HepG2 (cell line): Measurements from ENCODE around the gene SLC15A5. TPM values are rescaled to one million over a fixed set of nuclear protein-coding genes. Genes with fewer than 3 reads are reported as not detected.

Experiments used
- ATAC-seq: fragments of 200-7000 bp; cut with Tn5 transposase; 3 replicates; pipeline ENCODE4 v1.9.1; 2020; ENCODE audit warnings: mild to moderate bottlenecking, moderate library complexity
- BruUV-seq: library from RNA; stranded (reverse); fragments of 400-500 nt; replicated peaks from 2 replicates; lab custom pipeline; 2021; lab: Mats Ljungman, UMichigan
- CTCF ChIA-PET: fragments of 300-600 bp; formaldehyde crosslinking; extraction: SDS; loops from one replicate; lab custom pipeline; 2021; ENCODE audit warnings: low total read pairs, inconsistent platforms, low intra/inter-chr PET ratio; lab: Yijun Ruan, JAX
- POLR2A ChIA-PET: fragments of 350-600 bp; sonication (Branson Sonifier 250); formaldehyde crosslinking; loops from one replicate; lab custom pipeline; 2020; ENCODE audit warnings: antibody characterized with exemption, inconsistent platforms; lab: Yijun Ruan, JAX
- DNase-seq: peaks from one replicate; pipeline ENCODE4 v3.0.0-alpha.2; 2015; ENCODE audit warnings: low spot score
- FAIRE-seq: peaks from 3 replicates; lab custom pipeline; 2011; peaks lifted over from hg19 to GRCh38; lab: Jason Lieb, UNC
- H2AFZ ChIP-seq: one replicate; pipeline ENCODE4 v1.6.1; 2011; ENCODE audit warnings: low read length, inconsistent platforms
- H3K27ac ChIP-seq: fragments of 300-600 bp; 3 replicates; pipeline ENCODE4 v1.8.0; 2011; ENCODE audit warnings: mixed run types, mild to moderate bottlenecking, mixed read lengths, low read length, inconsistent platforms; ENCODE audit not compliant: insufficient read depth; ENCODE audit errors: extremely low read length
- H3K27me3 ChIP-seq, 2 experiments: fragments of 200-600 bp in 1 of 2; 2 replicates in 1 of 2; 3 replicates in 1 of 2; pipeline versions ENCODE4 v1.6.0 to v1.8.0; 2011; ENCODE audit warnings: low read length in 2 of 2, mild to moderate bottlenecking in 2 of 2, moderate library complexity in 2 of 2, inconsistent platforms in 1 of 2; ENCODE audit not compliant: insufficient read depth in 2 of 2, control insufficient read depth in 1 of 2
- H3K36me3 ChIP-seq, 2 experiments: fragments of 200-600 bp in 1 of 2; replicated peaks in 1 of 2; 2 replicates in 1 of 2; 3 replicates in 1 of 2; pipeline versions ENCODE4 v1.5.1 to v1.8.0; 2011; ENCODE audit warnings: low read length in 2 of 2, inconsistent platforms in 1 of 2; ENCODE audit not compliant: insufficient read depth in 2 of 2, control insufficient read depth in 1 of 2
- H3K4me1 ChIP-seq: 2 replicates; pipeline ENCODE4 v1.5.1; 2012; ENCODE audit warnings: low read length, inconsistent platforms; ENCODE audit not compliant: insufficient read depth
- H3K4me2 ChIP-seq: 2 replicates; pipeline ENCODE4 v1.6.0; 2011; ENCODE audit warnings: low read depth, low read length, inconsistent platforms
- H3K4me3 ChIP-seq, 3 experiments: fragments of 200-600 bp in 1 of 3; sonication (generic), shearing (Covaris generic) in 1 of 3; replicated peaks in 1 of 3; 2 replicates each; pipeline ENCODE4 v1.5.1; 2011 to 2016; ENCODE audit warnings: low read length in 3 of 3, inconsistent platforms in 2 of 3, low read depth in 2 of 3, mild to moderate bottlenecking in 2 of 3, control low read depth in 1 of 3, mixed read lengths in 1 of 3; ENCODE audit not compliant: insufficient read depth in 1 of 3
- H3K79me2 ChIP-seq: one replicate; pipeline ENCODE4 v1.6.1; 2011; ENCODE audit warnings: low read length, inconsistent platforms; ENCODE audit not compliant: insufficient read depth
- H3K9ac ChIP-seq: 2 replicates; pipeline ENCODE4 v1.6.0; 2011; ENCODE audit warnings: mild to moderate bottlenecking, low read depth, low read length, inconsistent platforms; ENCODE audit not compliant: insufficient read depth
- H3K9me3 ChIP-seq: 2 replicates; pipeline ENCODE4 v1.5.1; 2012; ENCODE audit warnings: mild to moderate bottlenecking, low read length
- H4K20me1 ChIP-seq: 2 replicates; pipeline ENCODE4 v1.6.0; 2011; ENCODE audit warnings: inconsistent platforms, mild to moderate bottlenecking, low read length, moderate library complexity; ENCODE audit not compliant: insufficient read depth
- ARID3A ChIP-seq: IDR thresholded peaks from 2 replicates; pipeline ENCODE4 v1.6.1; 2012; ENCODE audit warnings: low read depth, low read length, improper control_type of control experiment
- FOXK2 ChIP-seq: fragments of 450-650 bp; IDR thresholded peaks from 2 replicates; pipeline ENCODE4 v1.6.1; 2016
- KMT2A ChIP-seq: sonication (generic); formaldehyde crosslinking; IDR thresholded peaks from 2 replicates; pipeline ENCODE4 v1.4.0; 2020; ENCODE audit warnings: missing genetic modification reagents
- MLX ChIP-seq: IDR thresholded peaks from 2 replicates; pipeline ENCODE4 v1.6.1; 2016
- NR1H2 ChIP-seq: sonication (generic); formaldehyde crosslinking; IDR thresholded peaks from 2 replicates; pipeline ENCODE4 v1.8.1; 2022; ENCODE audit warnings: low read depth, missing genetic modification reagents, borderline replicate concordance
- PCBP1 ChIP-seq: fragments of 200-400 bp; formaldehyde crosslinking; IDR thresholded peaks from 2 replicates; pipeline ENCODE4 v1.6.1; 2017; ENCODE audit warnings: mild to moderate bottlenecking, low read depth, low read length, borderline replicate concordance
- RAD21 ChIP-seq: fragments of 450-650 bp; formaldehyde crosslinking; IDR thresholded peaks from 2 replicates; pipeline ENCODE4 v1.5.0; 2020; ENCODE audit warnings: mild to moderate bottlenecking
- SMC3 ChIP-seq: IDR thresholded peaks from 2 replicates; pipeline ENCODE4 v1.6.1; 2011; ENCODE audit warnings: low read length, improper control_type of control experiment
- ZNF180 ChIP-seq: sonication (generic); formaldehyde crosslinking; IDR thresholded peaks from 2 replicates; pipeline ENCODE4 v1.4.0; 2020; ENCODE audit warnings: low read depth, missing genetic modification reagents, borderline replicate concordance
- ZNF335 ChIP-seq: sonication (generic); formaldehyde crosslinking; IDR thresholded peaks from 2 replicates; pipeline ENCODE4 v1.4.0; 2020; ENCODE audit warnings: missing genetic modification reagents
- ZNF800 ChIP-seq: sonication (generic); formaldehyde crosslinking; IDR thresholded peaks from 2 replicates; pipeline ENCODE4 v1.4.0; 2020; ENCODE audit warnings: missing genetic modification reagents
- WGBS: methylation state at CpG from one replicate; pipeline ENCODE4 v1.1.6; 2017; ENCODE audit warnings: low lambda C conversion rate; 5-methylcytosine and 5-hydroxymethylcytosine counted together
- in situ Hi-C: cut with HindIII; loops from 2 replicates; pipeline ENCODE4 v1.10.0; 2017; ENCODE audit warnings: low pct_unique_long_range_greater_than_20kb; ENCODE audit not compliant: extremely low pct_ligation_motif_present
- intact Hi-C: fragments of 100-400 bp; cut with micrococcal nuclease; formaldehyde crosslinking; loops from one replicate; pipeline ENCODE4 v1.10.0; 2022; ENCODE audit not compliant: unreplicated experiment
- polyA plus RNA-seq, 8 experiments: library from polyadenylated mRNA; depleted of rRNA in 3 of 8; stranded (reverse) in 7 of 8; unstranded in 1 of 8; fragments of >200 nt; fragmentation: Illumina TruSeq in 4 of 8; extraction: Trizol in 4 of 8; gene quantifications; 2 replicates each; pipeline versions ENCODE4 v1.2.1 to v1.2.3, GENCODE V29; 2011 to 2016; ENCODE audit warnings: low read depth in 4 of 8, missing spikeins in 1 of 8, mixed read lengths in 1 of 8; ENCODE audit not compliant: insufficient read depth in 1 of 8
- total RNA-seq, 5 experiments: library from RNA; depleted of rRNA; stranded (reverse); fragments of >200 nt; fragmentation: Illumina TruSeq; extraction: Trizol; gene quantifications; 2 replicates each; pipeline ENCODE4 v1.2.3, GENCODE V29; 2016; ENCODE audit warnings: low read depth in 1 of 5
- TF ChIP-seq, protein P1 (sequence below): sonication (generic); formaldehyde crosslinking; IDR thresholded peaks from 2 replicates; pipeline ENCODE4 v1.5.0; 2020; ENCODE audit warnings: mild to moderate bottlenecking, missing genetic modification reagents, moderate library complexity

Gene SLC15A5
- total and polyA plus RNA-seq, 2 of the 13 experiments (the other 11 are each of a cell fraction or from before 2014, with no cell fraction given) = not detected

DNA sequence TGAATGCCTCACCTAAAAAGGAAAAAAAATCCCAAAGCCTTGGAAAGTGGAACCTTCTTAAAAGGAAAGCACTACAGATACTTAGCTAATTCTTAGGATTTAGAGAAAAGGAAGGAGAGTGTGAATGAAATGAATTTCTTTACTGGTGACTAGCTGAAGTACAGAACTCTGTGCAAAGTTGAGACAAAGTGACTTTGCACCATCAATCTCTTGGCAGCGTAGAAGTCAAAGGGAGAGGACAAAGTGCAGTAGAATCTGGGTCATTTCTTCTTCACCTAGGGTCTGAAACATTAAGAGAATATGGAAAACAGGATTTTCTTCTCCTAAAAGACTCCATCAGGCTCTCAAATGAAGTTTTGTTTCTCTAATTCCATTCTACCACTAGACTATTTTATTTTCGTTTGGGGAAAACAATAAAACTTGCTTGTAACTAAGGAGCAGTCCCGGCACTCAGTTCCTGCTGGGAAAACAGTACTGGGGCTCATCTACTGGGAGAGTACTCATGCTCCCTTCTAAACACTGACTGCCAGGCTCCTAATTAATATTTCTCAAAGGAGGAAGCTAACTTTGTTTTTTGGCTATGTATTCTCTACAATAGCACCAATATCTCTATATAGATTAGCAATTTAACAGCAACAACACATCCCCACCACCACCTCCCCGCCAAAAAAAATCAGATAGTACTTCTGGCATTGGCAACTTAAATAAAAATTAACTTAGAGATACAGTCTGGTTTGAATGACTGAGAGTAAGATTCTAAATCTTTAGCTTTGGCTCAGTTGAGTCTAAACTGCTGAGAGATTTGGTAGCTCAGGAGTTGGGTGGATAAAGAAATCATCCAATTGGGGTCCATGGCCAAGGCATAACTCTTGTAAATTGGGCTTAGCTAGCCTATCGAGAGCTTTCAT, 110.7 kb downstream of the SLC15A5 start:
- H3K27ac ChIP-seq = no peak overlapping the region
- ATAC-seq = no peak

DNA sequence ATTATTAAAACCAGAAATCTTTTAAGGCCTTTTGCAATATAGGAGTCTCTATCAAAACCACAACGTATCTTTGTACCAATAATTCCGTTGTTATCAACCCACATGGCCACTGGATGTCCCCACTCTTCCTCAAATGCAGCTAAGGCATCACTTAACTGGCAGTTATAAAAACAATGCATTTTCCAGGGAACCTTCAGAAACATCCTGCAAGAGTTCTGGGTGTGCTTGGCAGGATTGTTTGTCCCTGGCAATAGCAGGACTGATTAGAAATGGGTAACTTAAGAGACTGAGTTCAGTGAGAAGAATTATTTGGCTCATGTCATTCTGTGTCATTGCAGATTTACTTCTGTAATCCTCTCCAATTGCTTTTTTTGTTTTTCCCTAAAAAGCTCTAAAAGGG, 112.0 kb downstream of the SLC15A5 start:
- no peaks in the 10 kb centered on the region for H3K79me2 ChIP-seq
- peak; percentile 52 for FAIRE-seq
- no peak overlapping the region for H3K27ac ChIP-seq
- DNase-seq = peak; percentile 18
- intact Hi-C loops (loop anchor here (1.0 kb wide), 1 partner anchor 195 kb away; no protein-coding TSS in a partner anchor), in situ Hi-C loops (loop anchor here (5.0 kb wide), 1 partner anchor 197 kb away; no protein-coding TSS in a partner anchor)
- POLR2A ChIA-PET = no interaction called here
- WGBS = 0% methylated on average over 2 of the region's 2 CpGs
- H3K9ac ChIP-seq = no peak overlapping the region
- no peaks in the 10 kb centered on the region for H3K9me3 ChIP-seq
- no peak overlapping the region for H2AFZ ChIP-seq
- no peaks in the 10 kb centered on the region for H4K20me1 ChIP-seq
- BruUV-seq = no TSS peak
- no peaks in the 10 kb centered on the region for H3K4me1 ChIP-seq
- ATAC-seq = peak; percentile 74
- no peak overlapping the region for H3K4me2 ChIP-seq
- H3K36me3 ChIP-seq = no peaks in the 10 kb centered on the region
- CTCF ChIA-PET = interaction anchor here (3.2 kb wide), 1 partner anchor 195 kb away, joined by 14 read pairs; no protein-coding TSS in a partner anchor
- H3K27me3 ChIP-seq = no peaks in the 10 kb centered on the region
- no peak overlapping the region for H3K4me3 ChIP-seq
- peak; percentile 48; the same call in 1 of the 2 replicates for TF ChIP-seq RAD21
- TF ChIP-seq PCBP1 = no peak
- TF ChIP-seq ZNF800 = no peak
- TF ChIP-seq ARID3A = 0 out of 2 replicates have a peak, but pooled peaks have one; percentile 27
- TF ChIP-seq, protein P1, sequence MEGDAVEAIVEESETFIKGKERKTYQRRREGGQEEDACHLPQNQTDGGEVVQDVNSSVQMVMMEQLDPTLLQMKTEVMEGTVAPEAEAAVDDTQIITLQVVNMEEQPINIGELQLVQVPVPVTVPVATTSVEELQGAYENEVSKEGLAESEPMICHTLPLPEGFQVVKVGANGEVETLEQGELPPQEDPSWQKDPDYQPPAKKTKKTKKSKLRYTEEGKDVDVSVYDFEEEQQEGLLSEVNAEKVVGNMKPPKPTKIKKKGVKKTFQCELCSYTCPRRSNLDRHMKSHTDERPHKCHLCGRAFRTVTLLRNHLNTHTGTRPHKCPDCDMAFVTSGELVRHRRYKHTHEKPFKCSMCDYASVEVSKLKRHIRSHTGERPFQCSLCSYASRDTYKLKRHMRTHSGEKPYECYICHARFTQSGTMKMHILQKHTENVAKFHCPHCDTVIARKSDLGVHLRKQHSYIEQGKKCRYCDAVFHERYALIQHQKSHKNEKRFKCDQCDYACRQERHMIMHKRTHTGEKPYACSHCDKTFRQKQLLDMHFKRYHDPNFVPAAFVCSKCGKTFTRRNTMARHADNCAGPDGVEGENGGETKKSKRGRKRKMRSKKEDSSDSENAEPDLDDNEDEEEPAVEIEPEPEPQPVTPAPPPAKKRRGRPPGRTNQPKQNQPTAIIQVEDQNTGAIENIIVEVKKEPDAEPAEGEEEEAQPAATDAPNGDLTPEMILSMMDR (CRISPR knock-in tag) = peak; percentile 68
- no peak for TF ChIP-seq MLX (CRISPR knock-in tag)
- TF ChIP-seq SMC3 = peak; percentile 68

More for the DNA sequence above, 110.7 kb downstream of the SLC15A5 start:
- H3K79me2 ChIP-seq = no peaks in the 10 kb centered on the region
- H3K4me3 ChIP-seq = no peak overlapping the region
- no peaks in the 10 kb centered on the region for H3K36me3 ChIP-seq
- TF ChIP-seq FOXK2 (no peak), ZNF180 (no peak), KMT2A (CRISPR knock-in tag) (no peak), ZNF335 (CRISPR knock-in tag) (no peak), NR1H2 (CRISPR knock-in tag) (no peak)
- H3K9ac ChIP-seq = no peak overlapping the region
- H2AFZ ChIP-seq = no peak overlapping the region
- ChIA-PET POLR2A (no interaction called here), CTCF (interaction anchor here (3.2 kb wide), 1 partner anchor 193 kb away, joined by 14 read pairs; no protein-coding TSS in a partner anchor)
- no peaks in the 10 kb centered on the region for H3K27me3 ChIP-seq
- no peak overlapping the region for H3K4me2 ChIP-seq
- in situ Hi-C loops = loop anchor here (5.0 kb wide), 1 partner anchor 195 kb away; no protein-coding TSS in a partner anchor
- DNase-seq (no peak), FAIRE-seq (no peak)
- no TSS peak for BruUV-seq
- WGBS = 4% methylated on average over 5 of the region's 5 CpGs
- H4K20me1 ChIP-seq = no peaks in the 10 kb centered on the region
- intact Hi-C loops = no loop called here
- H3K4me1 ChIP-seq = no peaks in the 10 kb centered on the region
- no peaks in the 10 kb centered on the region for H3K9me3 ChIP-seq
